ENCODE data around the gene MYO1C.

DNA sequence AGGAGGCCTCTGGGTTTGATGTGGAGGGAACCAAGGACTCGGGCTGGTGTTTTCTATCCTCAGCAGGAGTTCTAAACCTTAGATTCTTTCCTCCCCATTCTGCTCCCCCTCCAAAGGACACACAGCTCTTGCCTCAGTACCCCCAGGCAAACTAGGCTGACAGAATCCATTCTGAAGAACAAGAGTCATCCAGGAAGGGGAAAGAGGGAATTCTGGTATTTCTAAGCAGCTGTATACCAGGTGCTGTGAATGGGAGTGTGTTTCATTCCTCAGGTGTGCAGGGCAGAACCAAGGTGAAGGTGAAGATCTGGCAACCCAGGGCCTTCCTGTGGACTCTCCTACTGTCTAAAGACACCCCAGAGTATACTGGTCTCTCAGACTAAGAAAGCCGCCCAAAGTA is 19.9 kb upstream of the MYO1C start:
- TF ChIP-seq POLR2A (IDR thresholded peaks at IDR 0.05), result no peak
- TF ChIP-seq, protein P1, sequence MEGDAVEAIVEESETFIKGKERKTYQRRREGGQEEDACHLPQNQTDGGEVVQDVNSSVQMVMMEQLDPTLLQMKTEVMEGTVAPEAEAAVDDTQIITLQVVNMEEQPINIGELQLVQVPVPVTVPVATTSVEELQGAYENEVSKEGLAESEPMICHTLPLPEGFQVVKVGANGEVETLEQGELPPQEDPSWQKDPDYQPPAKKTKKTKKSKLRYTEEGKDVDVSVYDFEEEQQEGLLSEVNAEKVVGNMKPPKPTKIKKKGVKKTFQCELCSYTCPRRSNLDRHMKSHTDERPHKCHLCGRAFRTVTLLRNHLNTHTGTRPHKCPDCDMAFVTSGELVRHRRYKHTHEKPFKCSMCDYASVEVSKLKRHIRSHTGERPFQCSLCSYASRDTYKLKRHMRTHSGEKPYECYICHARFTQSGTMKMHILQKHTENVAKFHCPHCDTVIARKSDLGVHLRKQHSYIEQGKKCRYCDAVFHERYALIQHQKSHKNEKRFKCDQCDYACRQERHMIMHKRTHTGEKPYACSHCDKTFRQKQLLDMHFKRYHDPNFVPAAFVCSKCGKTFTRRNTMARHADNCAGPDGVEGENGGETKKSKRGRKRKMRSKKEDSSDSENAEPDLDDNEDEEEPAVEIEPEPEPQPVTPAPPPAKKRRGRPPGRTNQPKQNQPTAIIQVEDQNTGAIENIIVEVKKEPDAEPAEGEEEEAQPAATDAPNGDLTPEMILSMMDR (IDR thresholded peaks at IDR 0.05), result no peak
